HG02852 (cell line): Measurements from ENCODE around the gene EPN3.
A peak's percentile ranks its signal among the peaks of the same experiment; 100 is the strongest.

Experiments used
- ATAC-seq: cut with Tn5 transposase; IDR thresholded peaks from one replicate; pipeline ENCODE4 v1.9.1; 2021; ENCODE audit warnings: mild to moderate bottlenecking, moderate library complexity; ENCODE audit not compliant: unreplicated experiment

EPN3 gene

GRCh38 chr17:50533720-50534148 lies 1.2 kb downstream of the EPN3 start:
- ATAC-seq, result no peak

- no peak for ATAC-seq
Observed at GRCh38 chr17:50534222-50534978, 1.9 kb downstream of the EPN3 start.

- no peak for ATAC-seq
Observed at GRCh38 chr17:50534979-50535326, 2.4 kb downstream of the EPN3 start.

GRCh38 chr17:50535407-50535806 lies 2.9 kb downstream of the EPN3 start:
- no peak for ATAC-seq

GRCh38 chr17:50536683-50537646 lies 4.4 kb downstream of the EPN3 start:
- ATAC-seq, result no peak

- no peak for ATAC-seq
Observed at GRCh38 chr17:50537721-50538548, 5.4 kb downstream of the EPN3 start.

GRCh38 chr17:50538549-50539410 lies 6.2 kb downstream of the EPN3 start:
- no peak for ATAC-seq

GRCh38 chr17:50539762-50540559 lies 7.4 kb downstream of the EPN3 start:
- no peak for ATAC-seq

GRCh38 chr17:50540560-50541401 lies 8.2 kb downstream of the EPN3 start:
- ATAC-seq, result no peak

- ATAC-seq, result no peak
Observed at GRCh38 chr17:50541402-50541715, 8.8 kb downstream of the EPN3 start.

- ATAC-seq, result peak; percentile 83
Observed at GRCh38 chr17:50541716-50542688, 9.5 kb downstream of the EPN3 start.

GRCh38 chr17:50542795-50543774 lies 10.6 kb downstream of the EPN3 start:
- no peak for ATAC-seq

- ATAC-seq, result no peak
Observed at GRCh38 chr17:50544516-50544915, 12.0 kb downstream of the EPN3 start.

- no peak for ATAC-seq
Observed at GRCh38 chr17:50545311-50545710, 12.8 kb downstream of the EPN3 start.

- no peak for ATAC-seq
Observed at GRCh38 chr17:50546701-50547034, 14.1 kb downstream of the EPN3 start.

GRCh38 chr17:50547035-50547735 lies 14.7 kb downstream of the EPN3 start, which contains the start of gene SPATA20:
Gene SPATA20, plus strand, starts transcription at chr17:50547174. Its CDS starts 35 bp downstream, at chr17:50547209.
- peak; percentile 70 for ATAC-seq
